A549 (cell line): ENCODE measurements around the gene SLC39A10. TPM values are rescaled to one million over a fixed set of nuclear protein-coding genes. Genes with fewer than 3 reads are reported as not detected.

ENCODE experiments used
- ATAC-seq, 2 experiments: fragments of 200-7000 bp in 1 of 2; fragments of >200 bp in 1 of 2; cut with Nextera tagmentation in 1 of 2; cut with Tn5 transposase in 1 of 2; 3 replicates each; pipeline versions ENCODE4 v1.8.0 to v1.9.1; 2018 to 2020; ENCODE audit warnings: mild to moderate bottlenecking in 1 of 2, moderate library complexity in 1 of 2
- CTCF ChIA-PET: fragments of 300-600 bp; sonication (Branson Sonifier 250); formaldehyde crosslinking; extraction: SDS; loops from one replicate; lab custom pipeline; 2021; ENCODE audit warnings: antibody characterized with exemption, inconsistent platforms; lab: Yijun Ruan, JAX
- POLR2A ChIA-PET: fragments of 350-600 bp; formaldehyde crosslinking; extraction: SDS; loops from one replicate; lab custom pipeline; 2021; ENCODE audit warnings: antibody characterized with exemption, inconsistent platforms; lab: Yijun Ruan, JAX
- DNase-seq, 2 experiments: peaks; one replicate each; pipeline versions ENCODE4 v3.0.0 to v3.0.0-alpha.2; 2011 to 2016; ENCODE audit warnings: low read depth in 1 of 2, low spot score in 1 of 2
- FAIRE-seq: peaks from 2 replicates; lab custom pipeline; 2011; peaks lifted over from hg19 to GRCh38; lab: Jason Lieb, UNC
- H3K27ac ChIP-seq, 2 experiments: fragments of >200 bp; sonication (Bioruptor Twin); formaldehyde crosslinking; 3 replicates each; pipeline ENCODE4 v1.5.1; 2016 to 2017
- H3K4me1 ChIP-seq: fragments of >200 bp; sonication (Bioruptor Twin); formaldehyde crosslinking; 3 replicates; pipeline ENCODE4 v1.6.1; 2016
- H3K4me2 ChIP-seq: fragments of >200 bp; sonication (Bioruptor Twin); formaldehyde crosslinking; 3 replicates; pipeline ENCODE4 v1.6.1; 2016
- H3K4me3 ChIP-seq: fragments of >200 bp; sonication (Bioruptor Twin); formaldehyde crosslinking; 3 replicates; pipeline ENCODE4 v1.5.1; 2016
- H3K9me3 ChIP-seq: fragments of >200 bp; sonication (Bioruptor Twin); formaldehyde crosslinking; 3 replicates; pipeline ENCODE4 v1.6.1; 2016
- BCL3 ChIP-seq: fragments of >200 bp; sonication (Bioruptor Twin); formaldehyde crosslinking; IDR thresholded peaks from 3 replicates; pipeline ENCODE4 v1.6.1; 2016
- BHLHE40 ChIP-seq: IDR thresholded peaks from 2 replicates; pipeline ENCODE4 v1.6.1; 2012; ENCODE audit warnings: low read depth, low read length, inconsistent platforms
- CBX2 ChIP-seq: fragments of 200-600 bp; sonication (generic); IDR thresholded peaks from 2 replicates; pipeline ENCODE4 v1.6.1; 2016; ENCODE audit warnings: low read depth, mild to moderate bottlenecking, borderline replicate concordance
- CBX8 ChIP-seq: fragments of 200-600 bp; sonication (generic); IDR thresholded peaks from 2 replicates; pipeline ENCODE4 v1.6.1; 2016
- E2F6 ChIP-seq: IDR thresholded peaks from 2 replicates; pipeline ENCODE4 v1.6.1; 2012; ENCODE audit warnings: low read depth, borderline replicate concordance
- EHMT2 ChIP-seq: fragments of 200-600 bp; sonication (generic); IDR thresholded peaks from 2 replicates; pipeline ENCODE4 v1.6.1; 2016; ENCODE audit warnings: antibody characterized with exemption, low read depth, mild to moderate bottlenecking, moderate library complexity
- HDAC2 ChIP-seq: fragments of 200-600 bp; sonication (generic); IDR thresholded peaks from 2 replicates; pipeline ENCODE4 v1.6.1; 2016
- HES2 ChIP-seq: fragments of >200 bp; sonication (Bioruptor Twin); formaldehyde crosslinking; IDR thresholded peaks from 2 replicates; pipeline ENCODE4 v1.6.1; 2016
- HMGXB4 ChIP-seq: fragments of 250-450 bp; sonication (Bioruptor Pico); IDR thresholded peaks from 2 replicates; pipeline ENCODE4 v1.5.0; 2021; ENCODE audit warnings: mild to moderate bottlenecking, moderate library complexity, borderline replicate concordance
- HOXB13 ChIP-seq: fragments of 250-450 bp; sonication (Bioruptor Pico); IDR thresholded peaks from 2 replicates; pipeline ENCODE4 v1.5.0; 2020; ENCODE audit warnings: low read depth, mild to moderate bottlenecking, moderate library complexity
- KDM5A ChIP-seq: fragments of 200-600 bp; sonication (generic); IDR thresholded peaks from 2 replicates; pipeline ENCODE4 v1.6.1; 2016; ENCODE audit warnings: antibody characterized with exemption, mild to moderate bottlenecking
- MAFK ChIP-seq: fragments of 450-650 bp; IDR thresholded peaks from 2 replicates; pipeline ENCODE4 v1.6.1; 2014; ENCODE audit not compliant: partially characterized antibody
- NFE2L2 ChIP-seq: fragments of 150-350 bp; conservative IDR thresholded peaks from 2 replicates; pipeline ENCODE4 v1.6.1; 2014; ENCODE audit warnings: low read length
- NPAS2 ChIP-seq: fragments of 250-450 bp; sonication (Bioruptor Pico); IDR thresholded peaks from 2 replicates; pipeline ENCODE4 v1.8.0; 2022; ENCODE audit warnings: mild to moderate bottlenecking, moderate library complexity, borderline replicate concordance
- POLR2A ChIP-seq: IDR thresholded peaks from 2 replicates; pipeline ENCODE4 v1.6.1; 2012; ENCODE audit warnings: mild to moderate bottlenecking, low read length
- POLR2AphosphoS2 ChIP-seq: conservative IDR thresholded peaks from 2 replicates; pipeline ENCODE4 v1.6.1; 2012; ENCODE audit warnings: low read length, improper control_type of control experiment, inconsistent platforms
- REST ChIP-seq: fragments of 200-600 bp; sonication (generic); IDR thresholded peaks from 2 replicates; pipeline ENCODE4 v1.6.1; 2016; ENCODE audit warnings: antibody characterized with exemption, mild to moderate bottlenecking, moderate library complexity
- SMC3 ChIP-seq: fragments of >200 bp; sonication (Bioruptor Twin); formaldehyde crosslinking; IDR thresholded peaks from 3 replicates; pipeline ENCODE4 v1.6.1; 2018; ENCODE audit warnings: inconsistent platforms
- TP53 ChIP-seq: fragments of 250-450 bp; sonication (Bioruptor Pico); IDR thresholded peaks from 2 replicates; pipeline ENCODE4 v1.5.0; 2021; ENCODE audit warnings: mild to moderate bottlenecking, moderate library complexity
- ZC3H11A ChIP-seq: fragments of 450-650 bp; IDR thresholded peaks from 2 replicates; pipeline ENCODE4 v1.6.1; 2014; ENCODE audit warnings: antibody characterized with exemption, mild to moderate bottlenecking
- ZFP36 ChIP-seq: fragments of 450-650 bp; IDR thresholded peaks from 2 replicates; pipeline ENCODE4 v1.6.1; 2014; ENCODE audit warnings: borderline replicate concordance; ENCODE audit not compliant: partially characterized antibody
- WGBS: methylation state at CpG from one replicate; pipeline ENCODE4 v1.1.6; 2017; ENCODE audit errors: missing lambda C conversion rate; 5-methylcytosine and 5-hydroxymethylcytosine counted together
- polyA plus RNA-seq, 4 experiments: library from polyadenylated mRNA; depleted of rRNA in 3 of 4; stranded (reverse); fragments of >200 nt; fragmentation: RNase III in 1 of 4; extraction: RNeasy Plus Mini Kit Qiagen cat#74134 plus additional on column Dnase treatment in 1 of 4; gene quantifications; 2 replicates in 3 of 4; 3 replicates in 1 of 4; pipeline ENCODE4 v1.2.3, GENCODE V29; 2011 to 2017

The SLC39A10 gene
- polyA plus RNA-seq, 2 of the 4 experiments (the other 2 are of a cell fraction) = 38.4 to 42.6 TPM

- FAIRE-seq (no peak), ATAC-seq (no peak), DNase-seq (no peak)
- H3K4me3 ChIP-seq = no peak overlapping the region
- 84% methylated on average over 3 of the region's 3 CpGs for WGBS
- ChIA-PET POLR2A (no interaction called here), CTCF (no interaction called here)
- H3K4me1 ChIP-seq = no peaks in the 10 kb centered on the region
- no peak overlapping the region for H3K4me2 ChIP-seq
- no peak for TF ChIP-seq SMC3
- no peak for TF ChIP-seq ZC3H11A
- TF ChIP-seq HOXB13 (CRISPR knock-in tag) = no peak
- no peak for TF ChIP-seq CBX8
- TF ChIP-seq BCL3 = no peak
- no peak for TF ChIP-seq HMGXB4
- TF ChIP-seq CBX2 = no peak
- no peak for TF ChIP-seq POLR2A
- no peak for TF ChIP-seq NPAS2 (CRISPR knock-in tag)
- TF ChIP-seq E2F6 = no peak
- TF ChIP-seq KDM5A = no peak
- TF ChIP-seq HES2 = no peak
- no peak for TF ChIP-seq TP53
- no peak for TF ChIP-seq EHMT2
- TF ChIP-seq HDAC2 = no peak
- no peak for TF ChIP-seq ZFP36
- TF ChIP-seq NFE2L2 = no peak
- no peak overlapping the region for H3K27ac ChIP-seq
- no peaks in the 10 kb centered on the region for H3K9me3 ChIP-seq
These were observed 23.1 kb upstream of the SLC39A10 start for GRCh38 chr2:195633974-195634373.

- peak overlapping the region in 1 of 2 experiments; percentile 47; a peak in 3 of 6 replicates for H3K27ac ChIP-seq
- no peak for ATAC-seq
- TF ChIP-seq REST (no peak), MAFK (peak; percentile 24), BHLHE40 (no peak), POLR2AphosphoS2 (no peak)
- ChIA-PET POLR2A (no interaction called here), CTCF (interaction anchor here (1.3 kb wide), 1 partner anchor 10 kb away, joined by 4 read pairs; no protein-coding TSS in a partner anchor)
- H3K9me3 ChIP-seq = no peaks in the 10 kb centered on the region
- no peak overlapping the region for H3K4me2 ChIP-seq
- no peak for DNase-seq
- H3K4me3 ChIP-seq = no peak overlapping the region
- FAIRE-seq = no peak
- H3K4me1 ChIP-seq = 0 out of 3 replicates have a peak, but pooled peaks cover 6% of the 10 kb centered on the region
These were observed 20.1 kb upstream of the SLC39A10 start for GRCh38 chr2:195636890-195637289.
